Upper lobe of left lung (tissue), 4 donors: ENCODE results near the gene PHKB.

Experiments
- CTCF ChIP-seq, 6 experiments: fragments of 450-650 bp in 4 of 6; fragments of 200-600 bp in 2 of 6; sonication (generic) in 2 of 6; IDR thresholded peaks; one replicate each; pipeline ENCODE4 v1.5.1; 2016 to 2019; ENCODE audit warnings: antibody characterized with exemption in 6 of 6
- POLR2A ChIP-seq, 4 donors: fragments of 450-650 bp; IDR thresholded peaks; one replicate each; pipeline ENCODE4 v1.5.1; 2016 to 2017; ENCODE audit warnings: antibody characterized with exemption in 4 of 4, mild to moderate bottlenecking in 2 of 4
- POLR2AphosphoS5 ChIP-seq, 2 donors: sonication (generic); formaldehyde crosslinking; IDR thresholded peaks; one replicate each; pipeline ENCODE4 v1.5.1; 2017; ENCODE audit warnings: antibody characterized with exemption in 2 of 2

- no peak for TF ChIP-seq CTCF (IDR thresholded peaks at IDR 0.05)
- no peak for TF ChIP-seq POLR2AphosphoS5 (IDR thresholded peaks at IDR 0.05)
- no peak for TF ChIP-seq POLR2A (IDR thresholded peaks at IDR 0.05)
These were observed 211.3 kb downstream of the PHKB start for GRCh38 chr16:47672475-47672874.
